Measurements from ENCODE around the gene PEX14. TPM values are rescaled to one million over a fixed set of nuclear protein-coding genes. Genes with fewer than 3 reads are reported as not detected.
A peak's percentile ranks its signal among the peaks of the same experiment; 100 is the strongest.
"Not testable (repeated sequence)": the region's sequence is repeated elsewhere in the genome, so short reads cannot be mapped to it uniquely, and the experiment has no call there.

PEX14 gene
- polyA plus RNA-seq, 2 donors: 15.4 to 15.7 TPM

- WGBS, 2 donors: 71 to 72% methylated on average over 21 of the region's 21 CpGs
- no peaks in the 10 kb centered on the region for H3K4me1 ChIP-seq (ENCODE audit: control insufficient read depth in 2 of 2, insufficient read depth in 2 of 2, low read length in 1 of 2)
Measured at GRCh38 chr1:10450156-10450814, 24.5 kb upstream of the PEX14 start.

GRCh38 chr1:10450836-10451235 is 23.9 kb upstream of the PEX14 start:
- H3K36me3 ChIP-seq (ENCODE audit: control insufficient read depth in 2 of 2, insufficient read depth in 2 of 2, low read length in 1 of 2): no peaks in the 10 kb centered on the region
- no peaks in the 10 kb centered on the region for H3K4me1 ChIP-seq (ENCODE audit: control insufficient read depth in 2 of 2, insufficient read depth in 2 of 2, low read length in 1 of 2)
- H3K4me3 ChIP-seq (ENCODE audit: low read depth in 1 of 2, low read length in 2 of 2): no peak overlapping the region
- H3K27ac ChIP-seq (ENCODE audit: low read depth in 2 of 2, low read length in 1 of 2): no peak overlapping the region
- no peaks in the 10 kb centered on the region for H3K27me3 ChIP-seq (ENCODE audit: control insufficient read depth in 1 of 2, insufficient read depth in 2 of 2, low read length in 2 of 2)
- no peaks in the 10 kb centered on the region for H3K9me3 ChIP-seq (ENCODE audit: control insufficient read depth in 2 of 2, insufficient read depth in 1 of 2, low read depth in 1 of 2, low read length in 1 of 2)
- WGBS, 2 donors: 36 to 39% methylated on average over 6 of the region's 6 CpGs

More at GRCh38 chr1:10450156-10450814, 24.5 kb upstream of the PEX14 start:
- Histone ChIP-seq H3K9me3 (ENCODE audit: control insufficient read depth in 2 of 2, insufficient read depth in 1 of 2, low read depth in 1 of 2, low read length in 1 of 2) (no peaks in the 10 kb centered on the region), H3K4me3 (ENCODE audit: low read depth in 1 of 2, low read length in 2 of 2) (no peak overlapping the region), H3K27me3 (ENCODE audit: control insufficient read depth in 1 of 2, insufficient read depth in 2 of 2, low read length in 2 of 2) (no peaks in the 10 kb centered on the region), H3K36me3 (ENCODE audit: control insufficient read depth in 2 of 2, insufficient read depth in 2 of 2, low read length in 1 of 2) (no peaks in the 10 kb centered on the region), H3K27ac (ENCODE audit: low read depth in 2 of 2, low read length in 1 of 2) (no peak overlapping the region)

DNA sequence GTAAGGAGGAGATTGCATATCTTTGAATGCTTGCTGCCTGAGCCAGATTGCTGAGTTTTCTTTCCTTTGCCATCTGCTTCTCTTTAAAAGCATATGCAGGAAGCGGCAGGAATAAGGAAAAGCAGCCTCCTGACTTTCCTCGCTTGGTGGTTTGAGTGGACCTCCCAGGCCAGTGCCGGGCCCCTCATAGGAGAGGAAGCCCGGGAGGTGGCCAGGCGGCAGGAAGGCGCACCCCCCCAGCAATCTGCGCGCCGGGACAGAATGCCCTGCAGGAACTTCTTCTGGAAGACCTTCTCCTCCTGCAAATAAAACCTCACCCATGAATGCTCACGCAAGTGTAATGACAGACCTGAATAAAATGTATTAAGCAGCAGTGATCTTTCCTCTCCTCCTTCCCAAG is 23.5 kb upstream of the PEX14 start:
- WGBS, 2 donors: 9 to 14% methylated on average over 10 of the region's 10 CpGs
- H3K36me3 ChIP-seq (ENCODE audit: control insufficient read depth in 2 of 2, insufficient read depth in 2 of 2, low read length in 1 of 2): no peaks in the 10 kb centered on the region
- H3K4me3 ChIP-seq (ENCODE audit: low read depth in 1 of 2, low read length in 2 of 2): no peak overlapping the region
- H3K27me3 ChIP-seq (ENCODE audit: control insufficient read depth in 1 of 2, insufficient read depth in 2 of 2, low read length in 2 of 2): no peaks in the 10 kb centered on the region
- no peak overlapping the region for H3K27ac ChIP-seq (ENCODE audit: low read depth in 2 of 2, low read length in 1 of 2)
- no peaks in the 10 kb centered on the region for H3K9me3 ChIP-seq (ENCODE audit: control insufficient read depth in 2 of 2, insufficient read depth in 1 of 2, low read depth in 1 of 2, low read length in 1 of 2)
- H3K4me1 ChIP-seq (ENCODE audit: control insufficient read depth in 2 of 2, insufficient read depth in 2 of 2, low read length in 1 of 2): peaks cover 0 to 2% of the 10 kb centered on the region in 2 donors

- Histone ChIP-seq H3K27ac (ENCODE audit: low read depth in 2 of 2, low read length in 1 of 2) (no peak overlapping the region), H3K9me3 (ENCODE audit: control insufficient read depth in 2 of 2, insufficient read depth in 1 of 2, low read depth in 1 of 2, low read length in 1 of 2) (no peaks in the 10 kb centered on the region), H3K36me3 (ENCODE audit: control insufficient read depth in 2 of 2, insufficient read depth in 2 of 2, low read length in 1 of 2) (peaks cover 0 to 1% of the 10 kb centered on the region in 2 donors), H3K4me3 (ENCODE audit: low read depth in 1 of 2, low read length in 2 of 2) (no peak overlapping the region), H3K4me1 (ENCODE audit: control insufficient read depth in 2 of 2, insufficient read depth in 2 of 2, low read length in 1 of 2) (peaks cover 0 to 2% of the 10 kb centered on the region in 2 donors), H3K27me3 (ENCODE audit: control insufficient read depth in 1 of 2, insufficient read depth in 2 of 2, low read length in 2 of 2) (no peaks in the 10 kb centered on the region)
- 77 to 80% methylated on average over 5 of the region's 5 CpGs for WGBS, 2 donors
Measured at GRCh38 chr1:10456048-10456447, 18.7 kb upstream of the PEX14 start.

GRCh38 chr1:10456661-10457060 is 18.1 kb upstream of the PEX14 start:
- 44 to 63% methylated on average over 7 of the region's 7 CpGs for WGBS, 2 donors
- H3K36me3 ChIP-seq (ENCODE audit: control insufficient read depth in 2 of 2, insufficient read depth in 2 of 2, low read length in 1 of 2): peaks cover 3 to 5% of the 10 kb centered on the region in 2 donors

GRCh38 chr1:10457462-10457861 is 17.3 kb upstream of the PEX14 start:
- H3K27ac ChIP-seq (ENCODE audit: low read depth in 2 of 2, low read length in 1 of 2): peak overlapping the region in 1 of 2 donors; percentile 54
- WGBS, 2 donors: 56 to 58% methylated on average over 7 of the region's 7 CpGs
- H3K9me3 ChIP-seq (ENCODE audit: control insufficient read depth in 2 of 2, insufficient read depth in 1 of 2, low read depth in 1 of 2, low read length in 1 of 2); H3K36me3 ChIP-seq (ENCODE audit: control insufficient read depth in 2 of 2, insufficient read depth in 2 of 2, low read length in 1 of 2); H3K4me3 ChIP-seq (ENCODE audit: low read depth in 1 of 2, low read length in 2 of 2); H3K4me1 ChIP-seq (ENCODE audit: control insufficient read depth in 2 of 2, insufficient read depth in 2 of 2, low read length in 1 of 2); H3K27me3 ChIP-seq (ENCODE audit: control insufficient read depth in 1 of 2, insufficient read depth in 2 of 2, low read length in 2 of 2): not testable (repeated sequence)

More at GRCh38 chr1:10456661-10457060, 18.1 kb upstream of the PEX14 start:
- Histone ChIP-seq H3K27me3 (ENCODE audit: control insufficient read depth in 1 of 2, insufficient read depth in 2 of 2, low read length in 2 of 2) (no peaks in the 10 kb centered on the region), H3K9me3 (ENCODE audit: control insufficient read depth in 2 of 2, insufficient read depth in 1 of 2, low read depth in 1 of 2, low read length in 1 of 2) (no peaks in the 10 kb centered on the region), H3K27ac (ENCODE audit: low read depth in 2 of 2, low read length in 1 of 2) (peak overlapping the region; percentile 20 to 54), H3K4me1 (ENCODE audit: control insufficient read depth in 2 of 2, insufficient read depth in 2 of 2, low read length in 1 of 2) (peaks cover 0 to 2% of the 10 kb centered on the region in 2 donors), H3K4me3 (ENCODE audit: low read depth in 1 of 2, low read length in 2 of 2) (no peak overlapping the region)

GRCh38 chr1:10457875-10458274 is 16.9 kb upstream of the PEX14 start:
- H3K27ac ChIP-seq (ENCODE audit: low read depth in 2 of 2, low read length in 1 of 2): peak overlapping the region in 1 of 2 donors; percentile 51
- H3K4me3 ChIP-seq (ENCODE audit: low read depth in 1 of 2, low read length in 2 of 2): no peak overlapping the region
- H3K36me3 ChIP-seq (ENCODE audit: control insufficient read depth in 2 of 2, insufficient read depth in 2 of 2, low read length in 1 of 2): peaks cover 7 to 10% of the 10 kb centered on the region in 2 donors
- H3K9me3 ChIP-seq (ENCODE audit: control insufficient read depth in 2 of 2, insufficient read depth in 1 of 2, low read depth in 1 of 2, low read length in 1 of 2): no peaks in the 10 kb centered on the region
- peaks cover 0 to 2% of the 10 kb centered on the region in 2 donors for H3K4me1 ChIP-seq (ENCODE audit: control insufficient read depth in 2 of 2, insufficient read depth in 2 of 2, low read length in 1 of 2)
- H3K27me3 ChIP-seq (ENCODE audit: control insufficient read depth in 1 of 2, insufficient read depth in 2 of 2, low read length in 2 of 2): no peaks in the 10 kb centered on the region
- 41 to 60% methylated on average over 9 of the region's 9 CpGs for WGBS, 2 donors

- no peak overlapping the region for H3K4me3 ChIP-seq (ENCODE audit: low read depth in 1 of 2, low read length in 2 of 2)
- no peaks in the 10 kb centered on the region for H3K9me3 ChIP-seq (ENCODE audit: control insufficient read depth in 2 of 2, insufficient read depth in 1 of 2, low read depth in 1 of 2, low read length in 1 of 2)
- peaks cover 0 to 2% of the 10 kb centered on the region in 2 donors for H3K4me1 ChIP-seq (ENCODE audit: control insufficient read depth in 2 of 2, insufficient read depth in 2 of 2, low read length in 1 of 2)
- no peaks in the 10 kb centered on the region for H3K27me3 ChIP-seq (ENCODE audit: control insufficient read depth in 1 of 2, insufficient read depth in 2 of 2, low read length in 2 of 2)
- 42 to 47% methylated on average over 3 of the region's 3 CpGs for WGBS, 2 donors
- peaks cover 9 to 15% of the 10 kb centered on the region in 2 donors for H3K36me3 ChIP-seq (ENCODE audit: control insufficient read depth in 2 of 2, insufficient read depth in 2 of 2, low read length in 1 of 2)
- peak overlapping the region in 1 of 2 donors; percentile 53 for H3K27ac ChIP-seq (ENCODE audit: low read depth in 2 of 2, low read length in 1 of 2)
Measured at GRCh38 chr1:10459184-10459583, 15.6 kb upstream of the PEX14 start.

DNA sequence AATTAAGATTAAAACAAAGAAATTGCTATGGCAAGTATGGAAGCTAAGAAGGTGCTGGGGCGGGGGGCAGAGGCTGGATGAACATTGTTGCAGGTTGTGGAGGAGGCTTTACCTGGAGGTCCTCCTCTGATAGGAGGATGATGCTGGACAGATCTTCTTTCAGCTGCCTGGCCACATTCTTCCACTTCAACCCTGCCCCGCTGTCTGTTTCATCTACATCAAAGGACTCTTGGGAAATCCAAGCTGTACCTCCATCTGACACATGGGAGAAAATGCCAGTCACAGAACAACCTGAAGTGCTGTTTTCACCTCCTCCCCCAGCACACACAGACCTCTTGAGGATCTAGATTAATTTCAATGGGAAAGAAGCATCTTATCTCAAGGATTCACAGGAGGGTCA is 7.7 kb upstream of the PEX14 start:
- Histone ChIP-seq H3K36me3 (ENCODE audit: control insufficient read depth in 2 of 2, insufficient read depth in 2 of 2, low read length in 1 of 2) (peaks cover 6 to 25% of the 10 kb centered on the region in 2 donors), H3K27ac (ENCODE audit: low read depth in 2 of 2, low read length in 1 of 2) (no peak overlapping the region), H3K4me3 (ENCODE audit: low read depth in 1 of 2, low read length in 2 of 2) (no peak overlapping the region), H3K4me1 (ENCODE audit: control insufficient read depth in 2 of 2, insufficient read depth in 2 of 2, low read length in 1 of 2) (peaks cover 0 to 3% of the 10 kb centered on the region in 2 donors), H3K27me3 (ENCODE audit: control insufficient read depth in 1 of 2, insufficient read depth in 2 of 2, low read length in 2 of 2) (no peaks in the 10 kb centered on the region), H3K9me3 (ENCODE audit: control insufficient read depth in 2 of 2, insufficient read depth in 1 of 2, low read depth in 1 of 2, low read length in 1 of 2) (no peaks in the 10 kb centered on the region)
- 97 to 100% methylated on average over 2 of the region's 2 CpGs for WGBS, 2 donors

DNA sequence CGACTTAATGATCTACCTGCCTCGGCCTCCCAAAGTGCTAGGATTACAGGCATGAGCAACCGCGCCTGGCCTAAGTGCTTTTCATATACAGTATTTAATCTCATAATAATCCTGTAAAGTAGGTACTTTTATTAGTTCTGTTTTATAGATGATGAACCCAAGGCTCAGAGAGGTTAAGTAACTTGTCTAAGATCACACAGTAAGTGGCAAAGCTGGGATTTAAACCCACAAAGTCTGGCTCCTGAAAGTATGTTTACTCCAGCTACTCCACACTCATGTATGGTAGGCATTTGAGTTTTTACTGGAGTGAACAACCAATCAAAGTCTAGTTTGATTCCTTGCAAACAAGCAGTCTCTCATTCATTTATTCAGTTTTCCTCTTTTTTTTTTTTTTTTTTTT is 4.7 kb upstream of the PEX14 start:
- peaks cover 0 to 15% of the 10 kb centered on the region in 2 donors for H3K36me3 ChIP-seq (ENCODE audit: control insufficient read depth in 2 of 2, insufficient read depth in 2 of 2, low read length in 1 of 2)
- H3K4me1 ChIP-seq (ENCODE audit: control insufficient read depth in 2 of 2, insufficient read depth in 2 of 2, low read length in 1 of 2): peaks cover 0 to 3% of the 10 kb centered on the region in 2 donors
- H3K27me3 ChIP-seq (ENCODE audit: control insufficient read depth in 1 of 2, insufficient read depth in 2 of 2, low read length in 2 of 2): no peaks in the 10 kb centered on the region
- 93 to 95% methylated on average over 4 of the region's 4 CpGs for WGBS, 2 donors
- H3K9me3 ChIP-seq (ENCODE audit: control insufficient read depth in 2 of 2, insufficient read depth in 1 of 2, low read depth in 1 of 2, low read length in 1 of 2): no peaks in the 10 kb centered on the region
- no peak overlapping the region for H3K27ac ChIP-seq (ENCODE audit: low read depth in 2 of 2, low read length in 1 of 2)
- no peak overlapping the region for H3K4me3 ChIP-seq (ENCODE audit: low read depth in 1 of 2, low read length in 2 of 2)
